Measurements from ENCODE around the gene ZNF622.

Gene ZNF622

DNA sequence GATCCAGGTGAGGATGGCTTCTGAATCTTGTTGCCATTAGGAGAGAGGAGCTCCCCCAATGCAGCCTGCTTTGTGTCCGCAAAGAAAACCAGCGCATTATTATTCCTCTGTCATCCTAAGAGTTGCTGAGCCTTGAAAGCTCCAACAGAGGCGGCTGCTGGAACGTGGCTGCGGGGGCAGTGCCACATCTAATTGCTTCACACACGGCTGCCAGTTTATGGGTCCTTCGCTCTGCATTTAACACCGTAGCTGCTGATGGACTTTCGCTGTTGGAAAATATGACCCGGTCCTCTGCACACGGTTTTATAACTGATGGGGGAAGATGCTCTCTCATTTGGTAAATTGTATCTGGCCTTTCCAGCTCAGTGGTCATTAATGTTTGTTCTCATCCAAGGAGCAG lies 38.0 kb downstream of the ZNF622 start:
- TF ChIP-seq GATA3 (IDR thresholded peaks at IDR 0.05; ENCODE audit: low read depth, low read length) (no peak), GATA2 (IDR thresholded peaks at IDR 0.05; ENCODE audit: low read depth, low read length) (no peak)

DNA sequence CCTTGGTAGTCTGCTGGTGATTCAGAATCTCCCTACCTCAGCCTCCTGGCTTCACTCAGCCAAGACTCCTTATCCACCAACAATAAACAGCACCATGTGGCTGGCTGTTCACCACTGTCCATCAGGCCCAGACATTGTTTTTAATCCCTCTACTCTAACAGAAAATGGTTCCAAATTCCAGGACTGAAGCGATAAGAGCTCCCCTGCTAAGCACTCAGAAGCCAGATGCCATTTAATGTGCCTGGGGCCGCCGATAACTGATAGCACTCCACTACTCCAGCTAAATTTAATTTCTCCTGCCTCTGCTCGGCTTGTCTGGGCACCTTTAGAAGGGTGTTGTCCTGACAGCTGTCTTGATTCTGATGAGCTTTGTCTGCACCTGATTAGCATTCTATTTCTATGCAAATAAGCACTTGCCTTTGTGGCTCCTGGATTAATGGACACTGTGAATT lies 47.1 kb downstream of the ZNF622 start:
- peak; percentile 96 for TF ChIP-seq GATA3 (IDR thresholded peaks at IDR 0.05; ENCODE audit: low read depth, low read length)
- TF ChIP-seq GATA2 (IDR thresholded peaks at IDR 0.05; ENCODE audit: low read depth, low read length), result peak; percentile 99

- TF ChIP-seq GATA3 (IDR thresholded peaks at IDR 0.05; ENCODE audit: low read depth, low read length), result no peak
- no peak for TF ChIP-seq GATA2 (IDR thresholded peaks at IDR 0.05; ENCODE audit: low read depth, low read length)
These were observed 48.1 kb downstream of the ZNF622 start for GRCh38 chr5:16417398-16418074.

DNA sequence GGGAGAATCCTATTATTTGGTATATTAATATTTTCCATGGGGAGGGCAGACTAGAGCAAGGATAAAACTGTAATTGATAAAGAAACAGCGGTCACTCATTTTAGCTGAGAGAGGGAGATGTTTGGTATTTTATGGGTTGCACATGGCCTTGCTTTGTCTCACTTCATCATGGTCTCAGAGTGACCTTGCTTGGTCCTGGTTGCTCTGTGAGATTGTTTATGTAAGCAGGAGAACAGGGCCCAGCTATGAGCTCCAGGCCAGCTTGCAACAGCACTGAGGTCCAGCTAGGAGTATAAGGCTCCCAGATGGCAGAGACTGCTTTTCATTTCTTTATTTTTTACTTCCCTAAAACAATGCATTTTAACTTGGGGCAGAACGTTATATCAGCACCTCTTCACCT lies 50.7 kb downstream of the ZNF622 start:
- TF ChIP-seq GATA2 (IDR thresholded peaks at IDR 0.05; ENCODE audit: low read depth, low read length) (no peak), GATA3 (IDR thresholded peaks at IDR 0.05; ENCODE audit: low read depth, low read length) (no peak)

DNA sequence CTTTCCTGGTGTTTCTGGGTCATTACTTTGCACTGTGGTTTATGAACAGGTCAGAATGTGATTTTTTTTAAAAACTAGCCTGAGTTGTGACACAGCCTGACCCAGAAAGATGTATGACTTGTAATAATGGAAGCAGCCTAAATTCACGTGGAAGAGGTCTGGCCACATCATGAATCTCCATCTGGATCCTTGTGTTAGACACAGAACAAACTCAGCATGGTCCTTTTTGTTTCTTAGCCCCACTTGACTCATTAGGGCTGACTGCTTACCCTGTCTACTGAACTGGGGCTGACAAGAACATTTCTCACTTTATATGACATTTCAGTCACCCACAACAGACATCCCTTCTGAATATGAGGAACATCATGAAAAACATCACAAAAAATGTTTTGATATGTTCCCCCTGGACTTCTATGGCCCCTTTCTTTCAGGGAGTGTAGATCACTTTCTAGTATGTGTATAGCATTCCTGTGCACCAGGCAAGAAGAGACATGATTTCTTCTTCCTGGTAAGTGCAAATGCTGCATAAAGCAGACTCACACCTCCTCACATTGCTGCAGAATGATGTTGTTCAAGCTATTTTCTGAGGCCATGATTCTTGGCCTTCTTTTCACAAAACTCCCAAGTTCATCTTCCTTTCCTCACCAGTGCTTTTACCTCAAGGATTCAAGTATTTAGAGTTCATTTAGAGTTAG lies 52.3 kb downstream of the ZNF622 start:
- TF ChIP-seq GATA2 (IDR thresholded peaks at IDR 0.05; ENCODE audit: low read depth, low read length) (no peak), GATA3 (IDR thresholded peaks at IDR 0.05; ENCODE audit: low read depth, low read length) (no peak)

GRCh38 chr5:16412556-16412955 lies 53.0 kb downstream of the ZNF622 start:
- TF ChIP-seq GATA2 (IDR thresholded peaks at IDR 0.05; ENCODE audit: low read depth, low read length), result no peak
- no peak for TF ChIP-seq GATA3 (IDR thresholded peaks at IDR 0.05; ENCODE audit: low read depth, low read length)

DNA sequence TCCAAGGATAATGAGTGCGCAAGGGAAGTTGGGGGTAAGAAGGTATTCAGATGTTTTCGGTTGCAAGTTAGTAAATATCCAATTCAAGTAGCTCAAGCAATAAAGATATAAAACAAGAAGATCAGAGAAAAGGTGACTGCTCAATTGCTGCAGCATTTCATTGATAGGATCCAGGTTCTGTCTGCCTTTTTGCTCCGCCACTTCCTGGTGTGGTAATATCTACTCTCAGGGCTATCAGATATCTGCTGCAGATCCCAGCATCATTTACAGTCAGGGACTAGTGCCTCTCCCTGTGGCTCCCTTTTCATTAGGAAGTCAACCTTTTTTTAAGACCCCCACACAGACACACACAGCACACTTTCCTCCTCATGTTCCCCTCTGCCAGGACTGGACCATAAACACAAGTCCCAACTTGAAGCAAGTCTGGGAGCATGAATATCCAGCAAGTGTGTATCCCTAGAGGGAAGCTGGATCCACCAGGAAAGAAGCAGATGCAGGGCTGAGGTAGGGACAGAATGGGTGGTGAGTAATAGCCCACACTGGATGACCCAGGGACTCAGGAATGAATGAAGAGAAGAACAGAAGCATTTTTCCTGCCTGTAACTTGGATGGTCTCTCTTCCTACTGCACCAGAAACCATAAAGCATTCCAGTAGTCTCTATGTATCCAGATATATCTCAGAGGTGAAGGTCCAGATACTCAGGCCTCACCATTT lies 53.7 kb downstream of the ZNF622 start:
- TF ChIP-seq GATA2 (IDR thresholded peaks at IDR 0.05; ENCODE audit: low read depth, low read length), result no peak

GRCh38 chr5:16411235-16411634 lies 54.4 kb downstream of the ZNF622 start:
- TF ChIP-seq GATA2 (IDR thresholded peaks at IDR 0.05; ENCODE audit: low read depth, low read length) (no peak), GATA3 (IDR thresholded peaks at IDR 0.05; ENCODE audit: low read depth, low read length) (no peak)

DNA sequence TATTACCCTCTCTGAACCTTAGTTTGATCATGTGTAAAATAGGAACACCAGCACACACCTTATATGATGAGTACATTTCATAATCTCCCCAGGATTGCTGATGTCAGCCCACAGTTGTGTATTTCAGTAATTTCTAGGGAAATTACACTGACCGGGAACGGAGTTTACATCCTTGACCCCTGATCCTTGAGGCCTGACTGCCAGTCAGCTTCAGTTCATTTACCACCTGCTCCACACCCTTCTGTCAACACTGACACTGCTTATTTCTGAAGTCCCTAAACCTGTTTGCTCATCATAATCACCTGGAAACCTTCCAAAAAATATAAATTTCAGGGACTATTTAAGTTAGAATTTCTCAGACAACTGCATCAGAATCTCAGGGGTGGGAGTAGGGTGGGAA lies 55.3 kb downstream of the ZNF622 start:
- TF ChIP-seq GATA3 (IDR thresholded peaks at IDR 0.05; ENCODE audit: low read depth, low read length), result no peak

GRCh38 chr5:16406630-16407029 lies 59.0 kb downstream of the ZNF622 start:
- TF ChIP-seq GATA3 (IDR thresholded peaks at IDR 0.05; ENCODE audit: low read depth, low read length) (no peak), GATA2 (IDR thresholded peaks at IDR 0.05; ENCODE audit: low read depth, low read length) (no peak)

- no peak for TF ChIP-seq GATA2 (IDR thresholded peaks at IDR 0.05; ENCODE audit: low read depth, low read length)
- TF ChIP-seq GATA3 (IDR thresholded peaks at IDR 0.05; ENCODE audit: low read depth, low read length), result no peak
These were observed 59.6 kb downstream of the ZNF622 start for GRCh38 chr5:16406023-16406422.

Measured in SH-SY5Y (cell line).